HG03521 (cell line): ENCODE results near the gene FRMD5.
A peak's percentile ranks its signal among the peaks of the same experiment; 100 is the strongest.

Experiments used
- ATAC-seq: cut with Tn5 transposase; IDR thresholded peaks from one replicate; pipeline ENCODE4 v1.9.1; 2021; ENCODE audit warnings: mild to moderate bottlenecking, moderate library complexity; ENCODE audit not compliant: unreplicated experiment

FRMD5 gene

GRCh38 chr15:43981576-43981975 lies 213.5 kb downstream of the FRMD5 start:
- no peak for ATAC-seq

GRCh38 chr15:43977072-43977884 lies 217.8 kb downstream of the FRMD5 start:
- ATAC-seq: peak; percentile 59

GRCh38 chr15:43975770-43976169 lies 219.3 kb downstream of the FRMD5 start:
- no peak for ATAC-seq

GRCh38 chr15:43975326-43975725 lies 219.7 kb downstream of the FRMD5 start:
- ATAC-seq: no peak

- no peak for ATAC-seq
Observed at GRCh38 chr15:43974852-43975251, 220.2 kb downstream of the FRMD5 start.

GRCh38 chr15:43969802-43970375 lies 225.2 kb downstream of the FRMD5 start:
- ATAC-seq: no peak

GRCh38 chr15:43968551-43968950 lies 226.5 kb downstream of the FRMD5 start:
- no peak for ATAC-seq

GRCh38 chr15:43966646-43967045 lies 228.4 kb downstream of the FRMD5 start:
- no peak for ATAC-seq

- ATAC-seq: no peak
Observed at GRCh38 chr15:43958861-43959330, 236.2 kb downstream of the FRMD5 start.

- no peak for ATAC-seq
Observed at GRCh38 chr15:43957724-43958123, 237.3 kb downstream of the FRMD5 start.

- ATAC-seq: no peak
Observed at GRCh38 chr15:43955140-43955539, 239.9 kb downstream of the FRMD5 start.

GRCh38 chr15:43954181-43954621 lies 240.9 kb downstream of the FRMD5 start:
- no peak for ATAC-seq

GRCh38 chr15:43953402-43953801 lies 241.7 kb downstream of the FRMD5 start:
- no peak for ATAC-seq

- ATAC-seq: no peak
Observed at GRCh38 chr15:43950531-43950930, 244.5 kb downstream of the FRMD5 start.

- ATAC-seq: peak; percentile 81
Observed at GRCh38 chr15:43948691-43949325, 246.3 kb downstream of the FRMD5 start.

- ATAC-seq: no peak
Observed at GRCh38 chr15:43943511-43943910, 251.6 kb downstream of the FRMD5 start.

- no peak for ATAC-seq
Observed at GRCh38 chr15:43942194-43942593, 252.9 kb downstream of the FRMD5 start.

- no peak for ATAC-seq
Observed at GRCh38 chr15:43941555-43941954, 253.5 kb downstream of the FRMD5 start.

GRCh38 chr15:43941071-43941470 lies 254.0 kb downstream of the FRMD5 start:
- ATAC-seq: no peak

GRCh38 chr15:43939070-43939469 lies 256.0 kb downstream of the FRMD5 start:
- no peak for ATAC-seq

GRCh38 chr15:43934480-43934879 lies 260.6 kb downstream of the FRMD5 start:
- no peak for ATAC-seq

GRCh38 chr15:43932907-43933306 lies 262.2 kb downstream of the FRMD5 start:
- ATAC-seq: no peak
